ENCODE measurements around the gene DMPK.

DNA sequence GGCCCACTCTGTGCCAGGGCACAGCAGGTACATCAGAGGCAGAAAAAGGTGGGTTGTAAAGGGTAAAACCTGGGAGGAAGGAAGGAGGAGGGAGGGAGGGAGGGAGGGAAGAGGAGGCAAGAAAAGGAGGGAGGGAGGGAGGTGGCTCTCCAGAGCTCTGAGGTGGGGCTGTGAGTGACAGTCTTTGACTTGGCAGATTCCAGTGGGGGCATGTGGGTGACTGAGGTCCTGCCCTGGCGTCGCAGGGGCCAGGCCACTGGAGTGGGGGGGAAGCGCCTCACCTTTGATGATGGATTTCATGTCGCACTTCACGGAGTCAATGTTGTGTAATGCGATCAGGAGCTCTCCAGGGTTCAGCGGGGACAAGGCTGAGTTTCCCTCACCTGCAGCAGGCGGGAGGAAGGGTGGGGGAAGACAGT, 38.8 kb upstream of the DMPK start:
- TF ChIP-seq, protein P1, sequence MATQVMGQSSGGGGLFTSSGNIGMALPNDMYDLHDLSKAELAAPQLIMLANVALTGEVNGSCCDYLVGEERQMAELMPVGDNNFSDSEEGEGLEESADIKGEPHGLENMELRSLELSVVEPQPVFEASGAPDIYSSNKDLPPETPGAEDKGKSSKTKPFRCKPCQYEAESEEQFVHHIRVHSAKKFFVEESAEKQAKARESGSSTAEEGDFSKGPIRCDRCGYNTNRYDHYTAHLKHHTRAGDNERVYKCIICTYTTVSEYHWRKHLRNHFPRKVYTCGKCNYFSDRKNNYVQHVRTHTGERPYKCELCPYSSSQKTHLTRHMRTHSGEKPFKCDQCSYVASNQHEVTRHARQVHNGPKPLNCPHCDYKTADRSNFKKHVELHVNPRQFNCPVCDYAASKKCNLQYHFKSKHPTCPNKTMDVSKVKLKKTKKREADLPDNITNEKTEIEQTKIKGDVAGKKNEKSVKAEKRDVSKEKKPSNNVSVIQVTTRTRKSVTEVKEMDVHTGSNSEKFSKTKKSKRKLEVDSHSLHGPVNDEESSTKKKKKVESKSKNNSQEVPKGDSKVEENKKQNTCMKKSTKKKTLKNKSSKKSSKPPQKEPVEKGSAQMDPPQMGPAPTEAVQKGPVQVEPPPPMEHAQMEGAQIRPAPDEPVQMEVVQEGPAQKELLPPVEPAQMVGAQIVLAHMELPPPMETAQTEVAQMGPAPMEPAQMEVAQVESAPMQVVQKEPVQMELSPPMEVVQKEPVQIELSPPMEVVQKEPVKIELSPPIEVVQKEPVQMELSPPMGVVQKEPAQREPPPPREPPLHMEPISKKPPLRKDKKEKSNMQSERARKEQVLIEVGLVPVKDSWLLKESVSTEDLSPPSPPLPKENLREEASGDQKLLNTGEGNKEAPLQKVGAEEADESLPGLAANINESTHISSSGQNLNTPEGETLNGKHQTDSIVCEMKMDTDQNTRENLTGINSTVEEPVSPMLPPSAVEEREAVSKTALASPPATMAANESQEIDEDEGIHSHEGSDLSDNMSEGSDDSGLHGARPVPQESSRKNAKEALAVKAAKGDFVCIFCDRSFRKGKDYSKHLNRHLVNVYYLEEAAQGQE (IDR thresholded peaks at IDR 0.05; ENCODE audit: insufficient read depth in 1 of 2, low read depth in 2 of 2, low read length in 1 of 2): no peak
- no peak for TF ChIP-seq SIN3A (IDR thresholded peaks at IDR 0.05; ENCODE audit: borderline replicate concordance, insufficient read depth, low read depth, low read length)
